Liver (tissue), 9 donors: ENCODE data around the gene KIRREL1. TPM values are rescaled to one million over a fixed set of nuclear protein-coding genes. Genes with fewer than 3 reads are reported as not detected.

Experiments
- DNase-seq: peaks from one replicate; pipeline ENCODE4 v3.0.0-alpha.2; 2017; ENCODE audit warnings: low spot score
- H3K27ac ChIP-seq, 2 donors: one replicate each; pipeline ENCODE4 v1.7.0; 2013; ENCODE audit warnings: inconsistent platforms in 2 of 2, low read length in 2 of 2, control low read depth in 1 of 2, low read depth in 1 of 2, mild to moderate bottlenecking in 1 of 2
- H3K27me3 ChIP-seq, 4 donors: one replicate each; pipeline versions ENCODE4 v1.6.1 to v1.7.0; 2013; ENCODE audit warnings: low read length in 3 of 4, inconsistent platforms in 1 of 4, mild to moderate bottlenecking in 1 of 4, moderate library complexity in 1 of 4; ENCODE audit not compliant: control insufficient read depth in 4 of 4, insufficient read depth in 4 of 4
- H3K36me3 ChIP-seq, 4 donors: one replicate each; pipeline versions ENCODE4 v1.6.1 to v1.7.0; 2013; ENCODE audit warnings: low read length in 3 of 4, mild to moderate bottlenecking in 3 of 4, low read depth in 1 of 4, moderate library complexity in 1 of 4; ENCODE audit not compliant: control insufficient read depth in 4 of 4, insufficient read depth in 3 of 4
- H3K4me1 ChIP-seq, 4 donors: one replicate each; pipeline versions ENCODE4 v1.6.1 to v1.7.0; 2013; ENCODE audit warnings: low read length in 3 of 4, mild to moderate bottlenecking in 3 of 4, moderate library complexity in 1 of 4; ENCODE audit not compliant: control insufficient read depth in 4 of 4, insufficient read depth in 4 of 4
- H3K4me3 ChIP-seq, 3 donors: one replicate each; pipeline versions ENCODE4 v1.6.1 to v1.7.0; 2013; ENCODE audit warnings: low read length in 3 of 3, control low read depth in 1 of 3, low read depth in 1 of 3, mild to moderate bottlenecking in 1 of 3
- H3K9ac ChIP-seq, 2 donors: one replicate each; pipeline ENCODE4 v1.7.0; 2013; ENCODE audit warnings: low read length in 2 of 2, mild to moderate bottlenecking in 2 of 2, moderate library complexity in 2 of 2, control low read depth in 1 of 2, low read depth in 1 of 2
- H3K9me3 ChIP-seq, 4 donors: one replicate each; pipeline versions ENCODE4 v1.6.1 to v1.7.0; 2013; ENCODE audit warnings: low read length in 3 of 4; ENCODE audit not compliant: control insufficient read depth in 4 of 4
- CTCF ChIP-seq: fragments of 150-350 bp; IDR thresholded peaks from 2 replicates; pipeline ENCODE4 v1.5.1; 2017; ENCODE audit warnings: improper control_type of control experiment, low read depth, low read length; ENCODE audit not compliant: missing input control
- EGR1 ChIP-seq, 2 donors: IDR thresholded peaks; 2 replicates each; pipeline ENCODE4 v1.6.1; 2016 to 2018; ENCODE audit warnings: antibody characterized with exemption in 2 of 2, low read depth in 2 of 2
- FOXA1 ChIP-seq: IDR thresholded peaks from 2 replicates; pipeline ENCODE4 v1.6.1; 2016; ENCODE audit warnings: antibody characterized with exemption
- FOXA2 ChIP-seq: IDR thresholded peaks from 2 replicates; pipeline ENCODE4 v1.6.1; 2016; ENCODE audit warnings: antibody characterized with exemption
- HNF4A ChIP-seq, 2 donors: conservative IDR thresholded peaks; 2 replicates each; pipeline ENCODE4 v1.6.1; 2016; ENCODE audit warnings: antibody characterized with exemption in 2 of 2, mild to moderate bottlenecking in 2 of 2
- HNF4G ChIP-seq: IDR thresholded peaks from 2 replicates; pipeline ENCODE4 v1.6.1; 2016; ENCODE audit warnings: antibody characterized with exemption
- JUND ChIP-seq, 2 donors: IDR thresholded peaks; 2 replicates each; pipeline ENCODE4 v1.6.1; 2016; ENCODE audit warnings: antibody characterized with exemption in 2 of 2
- MAX ChIP-seq: IDR thresholded peaks from 2 replicates; pipeline ENCODE4 v1.6.1; 2016; ENCODE audit warnings: antibody characterized with exemption
- NR2F2 ChIP-seq: IDR thresholded peaks from 2 replicates; pipeline ENCODE4 v1.6.1; 2016; ENCODE audit warnings: antibody characterized with exemption
- RAD21 ChIP-seq, 2 donors: IDR thresholded peaks; 2 replicates each; pipeline ENCODE4 v1.6.1; 2016; ENCODE audit warnings: antibody characterized with exemption in 2 of 2, mild to moderate bottlenecking in 2 of 2
- REST ChIP-seq: IDR thresholded peaks from 2 replicates; pipeline ENCODE4 v1.6.1; 2016; ENCODE audit warnings: antibody characterized with exemption, mild to moderate bottlenecking
- SP1 ChIP-seq: IDR thresholded peaks from 2 replicates; pipeline ENCODE4 v1.6.1; 2018; ENCODE audit warnings: antibody characterized with exemption, mild to moderate bottlenecking
- YY1 ChIP-seq: IDR thresholded peaks from 2 replicates; pipeline ENCODE4 v1.6.1; 2016; ENCODE audit warnings: antibody characterized with exemption, mild to moderate bottlenecking
- ZBTB33 ChIP-seq: IDR thresholded peaks from 2 replicates; pipeline ENCODE4 v1.6.1; 2016; ENCODE audit warnings: antibody characterized with exemption
- WGBS: extraction: QIAGEN DNeasy Blood & Tissue Kit; methylation state at CpG from one replicate; pipeline ENCODE4 v1.1.7; 2013; 5-methylcytosine and 5-hydroxymethylcytosine counted together
- polyA plus RNA-seq, 2 donors: library from polyadenylated mRNA; stranded (reverse) in 1 of 2; unstranded in 1 of 2; fragments of 200-250 nt in 1 of 2; fragments of >200 nt in 1 of 2; fragmentation: Nextera tagmentation in 1 of 2; extraction: Ambion mirVana in 1 of 2; gene quantifications; one replicate each; pipeline versions ENCODE4 v1.2.1 to v1.2.3, GENCODE V29; 2013 to 2015
- total RNA-seq, 2 donors: library from RNA; depleted of rRNA; stranded (reverse); fragments of >200 nt; gene quantifications; one replicate each; pipeline ENCODE4 v1.2.3, GENCODE V29; 2014
- donor health status: healthy.
- donor health status: healthy.
- donor health status: healthy.
- donor health status: healthy.
- donor health status: healthy.

KIRREL1 gene
- total and polyA plus RNA-seq, 4 donors: 0.82 to 6.0 (median 3.1) TPM

- no peak overlapping the region for H3K9ac ChIP-seq
- no peaks in the 10 kb centered on the region for H3K36me3 ChIP-seq
- 78% methylated on average over 3 of the region's 3 CpGs for WGBS
- H3K27me3 ChIP-seq: no peaks in the 10 kb centered on the region
- DNase-seq: no peak
- TF ChIP-seq RAD21 (IDR thresholded peaks at IDR 0.05) (no peak), FOXA2 (no peak), FOXA1 (no peak), MAX (no peak)
- H3K4me3 ChIP-seq: no peak overlapping the region
- no peaks in the 10 kb centered on the region for H3K4me1 ChIP-seq
- no peaks in the 10 kb centered on the region for H3K9me3 ChIP-seq
- H3K27ac ChIP-seq: no peak overlapping the region
Observed at GRCh38 chr1:157958263-157958662, 35.2 kb upstream of the KIRREL1 start.

GRCh38 chr1:157959750-157960149, 33.7 kb upstream of the KIRREL1 start:
- no peak for DNase-seq
- Histone ChIP-seq H3K4me3 (no peak overlapping the region), H3K9ac (no peak overlapping the region), H3K9me3 (no peaks in the 10 kb centered on the region), H3K27ac (no peak overlapping the region), H3K27me3 (no peaks in the 10 kb centered on the region), H3K4me1 (peaks cover 0 to 2% (median 0%) of the 10 kb centered on the region in 4 donors), H3K36me3 (no peaks in the 10 kb centered on the region)
- WGBS: 93% methylated on average over 5 of the region's 5 CpGs
- TF ChIP-seq FOXA2 (no peak), CTCF (no peak), EGR1 (IDR thresholded peaks at IDR 0.05; ENCODE audit: low read depth in 2 of 2) (no peak), FOXA1 (no peak), HNF4A (conservative IDR thresholded peaks at IDR 0.05) (no peak), JUND (IDR thresholded peaks at IDR 0.05) (no peak), MAX (no peak), NR2F2 (no peak), SP1 (no peak)

GRCh38 chr1:157960773-157961172, 32.7 kb upstream of the KIRREL1 start:
- Histone ChIP-seq H3K9ac (no peak overlapping the region), H3K4me3 (no peak overlapping the region), H3K4me1 (peaks cover 2 to 4% (median 2%) of the 10 kb centered on the region in 4 donors), H3K27ac (no peak overlapping the region), H3K36me3 (no peaks in the 10 kb centered on the region), H3K9me3 (no peaks in the 10 kb centered on the region), H3K27me3 (no peaks in the 10 kb centered on the region)
- WGBS: 68% methylated on average over 2 of the region's 2 CpGs
- no peak for TF ChIP-seq HNF4G
- no peak for TF ChIP-seq ZBTB33
- no peak for TF ChIP-seq EGR1 (IDR thresholded peaks at IDR 0.05; ENCODE audit: low read depth in 2 of 2)
- TF ChIP-seq JUND (IDR thresholded peaks at IDR 0.05): no peak
- TF ChIP-seq REST: no peak
- TF ChIP-seq YY1: no peak
- TF ChIP-seq CTCF: no peak
- TF ChIP-seq FOXA1: no peak
- no peak for TF ChIP-seq MAX
- no peak for TF ChIP-seq SP1
- TF ChIP-seq HNF4A (conservative IDR thresholded peaks at IDR 0.05): no peak
- no peak for DNase-seq
